Activated T-helper 2 cell treated with anti-CD3 and anti-CD28 coated beads, Interferon-gamma antibody, Interleukin-2, Interleukin-4, amounts not matched to agents 10 μg/mL and 5 μg/mL and 100 μg/mL, durations not matched to agents 14 hours and 24 hours and 36 hours (primary cell): ENCODE measurements around the gene COX7A1. TPM values are rescaled to one million over a fixed set of nuclear protein-coding genes. Genes with fewer than 3 reads are reported as not detected.

Source experiments
- DNase-seq: peaks from one replicate; pipeline ENCODE4 v3.0.0; 2021; ENCODE audit warnings: low spot score
- H3K27ac Mint-ChIP-seq: one replicate; pipeline ENCODE4 v1.8.0; 2021; ENCODE audit warnings: mixed read lengths
- H3K27me3 Mint-ChIP-seq: one replicate; pipeline ENCODE4 v1.8.0; 2021; ENCODE audit warnings: low read depth, mixed read lengths
- H3K36me3 Mint-ChIP-seq: one replicate; pipeline ENCODE4 v1.8.0; 2021; ENCODE audit warnings: low read depth, mixed read lengths
- H3K4me1 Mint-ChIP-seq: one replicate; pipeline ENCODE4 v1.8.0; 2021; ENCODE audit warnings: low read depth, mixed read lengths
- H3K4me3 Mint-ChIP-seq: one replicate; pipeline ENCODE4 v1.8.0; 2021; ENCODE audit warnings: low read depth, mild to moderate bottlenecking, moderate library complexity, mixed read lengths
- H3K9me3 Mint-ChIP-seq: one replicate; pipeline ENCODE4 v1.8.0; 2021; ENCODE audit warnings: mixed read lengths
- intact Hi-C: fragments of 100-400 bp; cut with micrococcal nuclease; formaldehyde crosslinking; loops from one replicate; pipeline ENCODE4 v1.15.1; 2023
- total RNA-seq: library from RNA; stranded (reverse); gene quantifications from 2 replicates; pipeline ENCODE4 v1.2.3, GENCODE V29; 2022

The COX7A1 gene
- total RNA-seq, 1 donor from 2014 or later: not detected

GRCh38 chr19:36103040-36103626 is 49.1 kb downstream of the COX7A1 start:
- Mint-ChIP-seq H3K4me3 (no peak overlapping the region), H3K27ac (no peak overlapping the region), H3K27me3 (no peaks in the 10 kb centered on the region), H3K9me3 (no peaks in the 10 kb centered on the region), H3K36me3 (peaks cover 33% of the 10 kb centered on the region), H3K4me1 (no peaks in the 10 kb centered on the region)
- DNase-seq: no peak
- intact Hi-C loops: no loop called here

DNA sequence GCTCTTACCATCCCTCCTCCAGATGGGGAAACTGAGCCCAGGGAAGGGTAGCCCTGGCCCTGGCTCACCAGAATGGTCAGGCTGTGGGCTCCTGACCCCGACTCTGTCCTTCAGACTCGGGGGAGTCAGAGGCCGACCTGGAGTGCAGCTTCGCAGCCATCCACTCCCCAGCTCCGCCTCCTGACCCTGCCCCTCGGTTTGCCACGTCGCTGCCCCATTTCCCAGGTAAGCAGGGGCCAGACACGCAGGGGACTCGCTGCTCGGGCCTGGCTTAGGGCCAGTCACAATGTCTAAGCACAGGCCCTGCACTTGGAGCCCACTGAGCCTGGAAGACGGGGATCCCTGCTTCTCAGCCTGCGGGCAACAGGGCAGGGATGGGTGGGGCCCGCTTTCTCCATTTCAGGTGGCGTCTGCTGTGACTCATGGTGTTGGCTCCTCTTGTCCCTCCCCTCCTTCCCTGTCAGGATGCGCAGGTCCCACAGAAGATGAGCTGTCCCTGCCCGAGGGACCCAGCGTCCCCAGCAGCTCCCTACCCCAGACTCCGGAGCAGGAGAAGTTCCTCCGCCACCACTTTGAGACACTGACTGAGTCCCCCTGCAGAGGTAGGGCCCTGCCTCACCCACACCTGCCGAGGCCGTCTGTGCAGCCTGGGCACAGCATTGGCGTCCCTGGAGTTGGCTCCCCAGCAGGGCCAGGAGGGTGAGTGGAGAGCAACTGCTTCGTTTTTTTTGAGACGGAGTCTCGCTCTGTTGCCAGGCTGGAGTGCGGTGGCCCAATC is 50.5 kb downstream of the COX7A1 start:
- Mint-ChIP-seq H3K4me1 (no peaks in the 10 kb centered on the region), H3K9me3 (no peaks in the 10 kb centered on the region), H3K27ac (no peak overlapping the region), H3K27me3 (no peaks in the 10 kb centered on the region), H3K36me3 (peaks cover 40% of the 10 kb centered on the region), H3K4me3 (no peak overlapping the region)
- DNase-seq: no peak
- intact Hi-C loops: no loop called here

Other genes with a start within 250 kb of the COX7A1 start
- gene HCST, start 249.9 kb downstream of the COX7A1 start, total RNA-seq: 53.9 and 57.2 TPM in 2 replicates
- gene TYROBP, start 244.2 kb downstream of the COX7A1 start, total RNA-seq: 0.39 TPM in 1 of 2 replicates, not detected in the other
- 10.7 and 10.8 TPM in 2 replicates for gene LRFN3, start 216.1 kb downstream of the COX7A1 start, total RNA-seq
- 20.0 and 20.8 TPM in 2 replicates for gene SDHAF1, start 157.3 kb downstream of the COX7A1 start, total RNA-seq
- 1.9 and 2.6 TPM in 2 replicates for gene SYNE4, start 143.6 kb downstream of the COX7A1 start, total RNA-seq
- 49.9 and 54.3 TPM in 2 replicates for gene ALKBH6, start 138.2 kb downstream of the COX7A1 start, total RNA-seq
- 1.9 and 2.4 TPM in 2 replicates for gene CLIP3, start 119.6 kb downstream of the COX7A1 start, total RNA-seq
- gene THAP8, start 98.2 kb downstream of the COX7A1 start, total RNA-seq: 1.8 and 2.2 TPM in 2 replicates
- gene WDR62, start 97.5 kb downstream of the COX7A1 start, total RNA-seq: 22.3 and 22.5 TPM in 2 replicates
- not detected in 2 replicates for gene OVOL3, start 41.3 kb downstream of the COX7A1 start, total RNA-seq
- 68.9 and 75.3 TPM in 2 replicates for gene POLR2I, start 37.6 kb downstream of the COX7A1 start, total RNA-seq
- gene TBCB, start 37.0 kb downstream of the COX7A1 start, total RNA-seq: 143 and 147 TPM in 2 replicates
- 424 and 431 TPM in 2 replicates for gene CAPNS1, start 12.4 kb downstream of the COX7A1 start, total RNA-seq
- 1.5 and 2.4 TPM in 2 replicates for gene ZNF565, start 62.2 kb upstream of the COX7A1 start, total RNA-seq
- 82.3 and 86.4 TPM in 2 replicates for gene ZNF146, start 62.7 kb upstream of the COX7A1 start, total RNA-seq
- 2.0 and 2.4 TPM in 2 replicates for gene ZFP14, start 226.8 kb upstream of the COX7A1 start, total RNA-seq